ENCODE measurements around the gene SPNS3.

GRCh38 chr17:4465786-4466185 is 32.0 kb downstream of the SPNS3 start:
- no peak for TF ChIP-seq CTCF (IDR thresholded peaks at IDR 0.05; ENCODE audit: extremely low read depth in 1 of 2, insufficient read depth in 1 of 2, low read depth in 1 of 2, low read length in 2 of 2)
- no peak for TF ChIP-seq FOS (IDR thresholded peaks at IDR 0.05; ENCODE audit: borderline replicate concordance, insufficient read depth, low read length)
- TF ChIP-seq POLR2A (IDR thresholded peaks at IDR 0.05; ENCODE audit: low read depth, low read length) = no peak
- TF ChIP-seq EZH2 (IDR thresholded peaks at IDR 0.05; ENCODE audit: borderline replicate concordance, low read depth, low read length, severe bottlenecking) = no peak
- TF ChIP-seq POLR2AphosphoS5 (IDR thresholded peaks at IDR 0.05; ENCODE audit: insufficient read depth, low read depth, low read length) = no peak
- TF ChIP-seq MYC (IDR thresholded peaks at IDR 0.05; ENCODE audit: low read depth, low read length) = no peak
- TF ChIP-seq GATA2 (IDR thresholded peaks at IDR 0.05; ENCODE audit: insufficient read depth, insufficient read length, low read depth, low read length) = no peak

Data from endothelial cell of umbilical vein (primary cell).